HepG2 (cell line): Measurements from ENCODE around the gene SCAPER. TPM values are rescaled to one million over a fixed set of nuclear protein-coding genes. Genes with fewer than 3 reads are reported as not detected.

Experiments used
- ATAC-seq: fragments of 200-7000 bp; cut with Tn5 transposase; 3 replicates; pipeline ENCODE4 v1.9.1; 2020; ENCODE audit warnings: mild to moderate bottlenecking, moderate library complexity
- BruUV-seq: library from RNA; stranded (reverse); fragments of 400-500 nt; replicated peaks from 2 replicates; lab custom pipeline; 2021; lab: Mats Ljungman, UMichigan
- CTCF ChIA-PET: fragments of 300-600 bp; formaldehyde crosslinking; extraction: SDS; loops from one replicate; lab custom pipeline; 2021; ENCODE audit warnings: low total read pairs, inconsistent platforms, low intra/inter-chr PET ratio; lab: Yijun Ruan, JAX
- POLR2A ChIA-PET: fragments of 350-600 bp; sonication (Branson Sonifier 250); formaldehyde crosslinking; loops from one replicate; lab custom pipeline; 2020; ENCODE audit warnings: antibody characterized with exemption, inconsistent platforms; lab: Yijun Ruan, JAX
- DNase-seq: peaks from one replicate; pipeline ENCODE4 v3.0.0-alpha.2; 2015; ENCODE audit warnings: low spot score
- FAIRE-seq: peaks from 3 replicates; lab custom pipeline; 2011; peaks lifted over from hg19 to GRCh38; lab: Jason Lieb, UNC
- H2AFZ ChIP-seq: one replicate; pipeline ENCODE4 v1.6.1; 2011; ENCODE audit warnings: low read length, inconsistent platforms
- H3K27ac ChIP-seq: fragments of 300-600 bp; 3 replicates; pipeline ENCODE4 v1.8.0; 2011; ENCODE audit warnings: mixed run types, mild to moderate bottlenecking, mixed read lengths, low read length, inconsistent platforms; ENCODE audit not compliant: insufficient read depth; ENCODE audit errors: extremely low read length
- H3K27me3 ChIP-seq, 2 experiments: fragments of 200-600 bp in 1 of 2; 2 replicates in 1 of 2; 3 replicates in 1 of 2; pipeline versions ENCODE4 v1.6.0 to v1.8.0; 2011; ENCODE audit warnings: low read length in 2 of 2, mild to moderate bottlenecking in 2 of 2, moderate library complexity in 2 of 2, inconsistent platforms in 1 of 2; ENCODE audit not compliant: insufficient read depth in 2 of 2, control insufficient read depth in 1 of 2
- H3K36me3 ChIP-seq, 2 experiments: fragments of 200-600 bp in 1 of 2; replicated peaks in 1 of 2; 2 replicates in 1 of 2; 3 replicates in 1 of 2; pipeline versions ENCODE4 v1.5.1 to v1.8.0; 2011; ENCODE audit warnings: low read length in 2 of 2, inconsistent platforms in 1 of 2; ENCODE audit not compliant: insufficient read depth in 2 of 2, control insufficient read depth in 1 of 2
- H3K4me1 ChIP-seq: 2 replicates; pipeline ENCODE4 v1.5.1; 2012; ENCODE audit warnings: low read length, inconsistent platforms; ENCODE audit not compliant: insufficient read depth
- H3K4me2 ChIP-seq: 2 replicates; pipeline ENCODE4 v1.6.0; 2011; ENCODE audit warnings: low read depth, low read length, inconsistent platforms
- H3K4me3 ChIP-seq, 3 experiments: fragments of 200-600 bp in 1 of 3; sonication (generic), shearing (Covaris generic) in 1 of 3; replicated peaks in 1 of 3; 2 replicates each; pipeline ENCODE4 v1.5.1; 2011 to 2016; ENCODE audit warnings: low read length in 3 of 3, inconsistent platforms in 2 of 3, low read depth in 2 of 3, mild to moderate bottlenecking in 2 of 3, control low read depth in 1 of 3, mixed read lengths in 1 of 3; ENCODE audit not compliant: insufficient read depth in 1 of 3
- H3K79me2 ChIP-seq: one replicate; pipeline ENCODE4 v1.6.1; 2011; ENCODE audit warnings: low read length, inconsistent platforms; ENCODE audit not compliant: insufficient read depth
- H3K9ac ChIP-seq: 2 replicates; pipeline ENCODE4 v1.6.0; 2011; ENCODE audit warnings: mild to moderate bottlenecking, low read depth, low read length, inconsistent platforms; ENCODE audit not compliant: insufficient read depth
- H3K9me3 ChIP-seq: 2 replicates; pipeline ENCODE4 v1.5.1; 2012; ENCODE audit warnings: mild to moderate bottlenecking, low read length
- H4K20me1 ChIP-seq: 2 replicates; pipeline ENCODE4 v1.6.0; 2011; ENCODE audit warnings: inconsistent platforms, mild to moderate bottlenecking, low read length, moderate library complexity; ENCODE audit not compliant: insufficient read depth
- CEBPB ChIP-seq: IDR thresholded peaks from 2 replicates; pipeline ENCODE4 v1.6.1; 2011; ENCODE audit warnings: low read depth, low read length, improper control_type of control experiment, borderline replicate concordance
- GABPB1 ChIP-seq: IDR thresholded peaks from 2 replicates; pipeline ENCODE4 v1.6.1; 2016; ENCODE audit warnings: mild to moderate bottlenecking, missing genetic modification reagents, moderate library complexity, missing compliant biosample characterization
- HDAC1 ChIP-seq: sonication (generic); formaldehyde crosslinking; IDR thresholded peaks from 2 replicates; pipeline ENCODE4 v1.5.1; 2020; ENCODE audit warnings: mild to moderate bottlenecking, missing genetic modification reagents
- IRF9 ChIP-seq: sonication (generic); formaldehyde crosslinking; IDR thresholded peaks from 2 replicates; pipeline ENCODE4 v1.8.0; 2022; ENCODE audit warnings: missing genetic modification reagents, mild to moderate bottlenecking, borderline replicate concordance
- PRDM4 ChIP-seq: sonication (generic); formaldehyde crosslinking; IDR thresholded peaks from 2 replicates; pipeline ENCODE4 v1.9.0; 2021; ENCODE audit warnings: missing genetic modification reagents, borderline replicate concordance
- SIX4 ChIP-seq: sonication (generic); formaldehyde crosslinking; IDR thresholded peaks from 2 replicates; pipeline ENCODE4 v1.4.0; 2020; ENCODE audit warnings: missing genetic modification reagents
- SNRNP70 ChIP-seq: fragments of 200-400 bp; formaldehyde crosslinking; IDR thresholded peaks from 2 replicates; pipeline ENCODE4 v1.6.1; 2017; ENCODE audit warnings: mild to moderate bottlenecking, low read depth, low read length, moderate library complexity
- ZBTB25 ChIP-seq: IDR thresholded peaks from 2 replicates; pipeline ENCODE4 v1.6.1; 2018; ENCODE audit warnings: missing genetic modification reagents
- ZMAT3 ChIP-seq: sonication (generic); formaldehyde crosslinking; conservative IDR thresholded peaks from 2 replicates; pipeline ENCODE4 v1.7.0; 2021; ENCODE audit warnings: missing genetic modification reagents
- ZNF17 ChIP-seq: sonication (generic); formaldehyde crosslinking; IDR thresholded peaks from 2 replicates; pipeline ENCODE4 v1.5.0; 2020; ENCODE audit warnings: mild to moderate bottlenecking, missing genetic modification reagents
- ZNF234 ChIP-seq: sonication (generic); formaldehyde crosslinking; conservative IDR thresholded peaks from 2 replicates; pipeline ENCODE4 v1.5.1; 2020; ENCODE audit warnings: mild to moderate bottlenecking, missing genetic modification reagents
- ZNF564 ChIP-seq: sonication (generic); formaldehyde crosslinking; IDR thresholded peaks from 2 replicates; pipeline ENCODE4 v1.8.1; 2023; ENCODE audit warnings: mild to moderate bottlenecking, missing genetic modification reagents
- ZNF850 ChIP-seq: sonication (generic); formaldehyde crosslinking; conservative IDR thresholded peaks from 2 replicates; pipeline ENCODE4 v1.9.0; 2021; ENCODE audit warnings: mild to moderate bottlenecking, missing genetic modification reagents
- WGBS: methylation state at CpG from one replicate; pipeline ENCODE4 v1.1.6; 2017; ENCODE audit warnings: low lambda C conversion rate; 5-methylcytosine and 5-hydroxymethylcytosine counted together
- in situ Hi-C: cut with HindIII; loops from 2 replicates; pipeline ENCODE4 v1.10.0; 2017; ENCODE audit warnings: low pct_unique_long_range_greater_than_20kb; ENCODE audit not compliant: extremely low pct_ligation_motif_present
- intact Hi-C: fragments of 100-400 bp; cut with micrococcal nuclease; formaldehyde crosslinking; loops from one replicate; pipeline ENCODE4 v1.10.0; 2022; ENCODE audit not compliant: unreplicated experiment
- polyA plus RNA-seq, 8 experiments: library from polyadenylated mRNA; depleted of rRNA in 3 of 8; stranded (reverse) in 7 of 8; unstranded in 1 of 8; fragments of >200 nt; fragmentation: Illumina TruSeq in 4 of 8; extraction: Trizol in 4 of 8; gene quantifications; 2 replicates each; pipeline versions ENCODE4 v1.2.1 to v1.2.3, GENCODE V29; 2011 to 2016; ENCODE audit warnings: low read depth in 4 of 8, missing spikeins in 1 of 8, mixed read lengths in 1 of 8; ENCODE audit not compliant: insufficient read depth in 1 of 8
- total RNA-seq, 5 experiments: library from RNA; depleted of rRNA; stranded (reverse); fragments of >200 nt; fragmentation: Illumina TruSeq; extraction: Trizol; gene quantifications; 2 replicates each; pipeline ENCODE4 v1.2.3, GENCODE V29; 2016; ENCODE audit warnings: low read depth in 1 of 5
- TF ChIP-seq, protein P1 (sequence below): sonication (generic); formaldehyde crosslinking; IDR thresholded peaks from 2 replicates; pipeline ENCODE4 v1.4.0; 2020; ENCODE audit warnings: missing genetic modification reagents, borderline replicate concordance
- TF ChIP-seq, protein P2 (sequence below): sonication (generic); formaldehyde crosslinking; IDR thresholded peaks from 2 replicates; pipeline ENCODE4 v1.8.0; 2022; ENCODE audit warnings: missing genetic modification reagents, low read depth, mild to moderate bottlenecking, borderline replicate concordance

The SCAPER gene
- total and polyA plus RNA-seq, 2 of the 13 experiments (the other 11 are each of a cell fraction or from before 2014, with no cell fraction given), result 4.3 to 10.5 TPM

DNA sequence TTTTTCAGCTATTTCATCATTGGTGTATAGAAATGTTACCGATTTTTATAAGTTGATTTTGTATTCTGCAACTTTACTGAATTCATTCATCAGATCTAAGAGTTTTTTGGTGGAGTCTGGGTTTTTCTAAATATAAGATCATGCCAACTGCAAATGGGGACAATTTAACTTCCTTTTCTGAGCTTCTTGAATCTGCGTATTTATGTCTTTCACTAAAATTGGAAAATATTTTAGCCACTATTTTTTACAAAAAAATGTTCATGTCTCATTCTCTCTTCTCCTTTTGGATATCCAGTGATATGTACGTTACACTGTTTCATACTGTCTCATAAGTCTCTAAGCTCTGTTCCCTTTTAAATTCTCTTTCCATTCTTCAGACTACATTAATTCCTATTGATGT, 444.8 kb downstream of the SCAPER start:
- no peak overlapping the region for H3K27ac ChIP-seq
- no peaks in the 10 kb centered on the region for H3K4me1 ChIP-seq
- H3K4me2 ChIP-seq, result no peak overlapping the region
- 95% methylated on average over 3 of the region's 3 CpGs for WGBS
- no peaks in the 10 kb centered on the region for H3K27me3 ChIP-seq
- ATAC-seq (no peak), FAIRE-seq (no peak), DNase-seq (no peak)
- H3K79me2 ChIP-seq, result no peaks in the 10 kb centered on the region
- H3K9ac ChIP-seq, result no peak overlapping the region
- no peak overlapping the region for H3K4me3 ChIP-seq
- in situ Hi-C loops, result no loop called here
- BruUV-seq, result no TSS peak
- ChIA-PET CTCF (no interaction called here), POLR2A (no interaction called here)
- no peaks in the 10 kb centered on the region for H3K36me3 ChIP-seq
- H3K9me3 ChIP-seq, result no peaks in the 10 kb centered on the region
- H4K20me1 ChIP-seq, result no peaks in the 10 kb centered on the region
- no peak overlapping the region for H2AFZ ChIP-seq
- intact Hi-C loops, result no loop called here
- TF ChIP-seq ZMAT3 (no peak), HDAC1 (CRISPR knock-in tag) (no peak), ZNF17 (CRISPR knock-in tag) (no peak), PRDM4 (CRISPR knock-in tag) (no peak), SIX4 (CRISPR knock-in tag) (no peak), ZNF850 (CRISPR knock-in tag) (no peak), GABPB1 (CRISPR knock-in tag) (no peak), ZBTB25 (no peak), CEBPB (no peak), IRF9 (CRISPR knock-in tag) (no peak), ZNF234 (CRISPR knock-in tag) (no peak), SNRNP70 (no peak), ZNF564 (no peak)
- TF ChIP-seq, protein P1, sequence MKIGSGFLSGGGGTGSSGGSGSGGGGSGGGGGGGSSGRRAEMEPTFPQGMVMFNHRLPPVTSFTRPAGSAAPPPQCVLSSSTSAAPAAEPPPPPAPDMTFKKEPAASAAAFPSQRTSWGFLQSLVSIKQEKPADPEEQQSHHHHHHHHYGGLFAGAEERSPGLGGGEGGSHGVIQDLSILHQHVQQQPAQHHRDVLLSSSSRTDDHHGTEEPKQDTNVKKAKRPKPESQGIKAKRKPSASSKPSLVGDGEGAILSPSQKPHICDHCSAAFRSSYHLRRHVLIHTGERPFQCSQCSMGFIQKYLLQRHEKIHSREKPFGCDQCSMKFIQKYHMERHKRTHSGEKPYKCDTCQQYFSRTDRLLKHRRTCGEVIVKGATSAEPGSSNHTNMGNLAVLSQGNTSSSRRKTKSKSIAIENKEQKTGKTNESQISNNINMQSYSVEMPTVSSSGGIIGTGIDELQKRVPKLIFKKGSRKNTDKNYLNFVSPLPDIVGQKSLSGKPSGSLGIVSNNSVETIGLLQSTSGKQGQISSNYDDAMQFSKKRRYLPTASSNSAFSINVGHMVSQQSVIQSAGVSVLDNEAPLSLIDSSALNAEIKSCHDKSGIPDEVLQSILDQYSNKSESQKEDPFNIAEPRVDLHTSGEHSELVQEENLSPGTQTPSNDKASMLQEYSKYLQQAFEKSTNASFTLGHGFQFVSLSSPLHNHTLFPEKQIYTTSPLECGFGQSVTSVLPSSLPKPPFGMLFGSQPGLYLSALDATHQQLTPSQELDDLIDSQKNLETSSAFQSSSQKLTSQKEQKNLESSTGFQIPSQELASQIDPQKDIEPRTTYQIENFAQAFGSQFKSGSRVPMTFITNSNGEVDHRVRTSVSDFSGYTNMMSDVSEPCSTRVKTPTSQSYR (CRISPR knock-in tag), result no peak
- TF ChIP-seq, protein P2, sequence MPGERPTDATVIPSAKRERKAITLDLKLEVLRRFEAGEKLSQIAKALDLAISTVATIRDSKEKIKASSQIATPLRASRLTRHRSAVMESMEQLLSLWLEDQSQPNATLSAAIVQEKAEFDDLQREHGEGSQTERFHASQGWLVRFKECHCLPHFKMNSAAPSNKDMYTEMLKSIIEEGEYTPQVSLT (CRISPR knock-in tag), result no peak
